Endothelial cell of umbilical vein (primary cell): ENCODE data around the gene COLQ. TPM values are rescaled to one million over a fixed set of nuclear protein-coding genes. Genes with fewer than 3 reads are reported as not detected.
A peak's percentile ranks its signal among the peaks of the same experiment; 100 is the strongest.

Experiments
- BruUV-seq: library from RNA; stranded (reverse); fragments of 400-500 nt; replicated peaks from 2 replicates; lab custom pipeline; 2021; lab: Mats Ljungman, UMichigan
- CTCF ChIA-PET: fragments of 300-600, 350-600 bp; sonication (Branson Sonifier 250); formaldehyde crosslinking; loops from one replicate; lab custom pipeline; 2021; ENCODE audit warnings: antibody characterized with exemption, inconsistent platforms; lab: Charles Lee
- POLR2A ChIA-PET: fragments of 300-600, 350-600 bp; sonication (Branson Sonifier 250); formaldehyde crosslinking; loops from one replicate; lab custom pipeline; 2021; ENCODE audit warnings: antibody characterized with exemption, inconsistent platforms; lab: Charles Lee
- DNase-seq: peaks from one replicate; pipeline ENCODE4 v3.0.0-alpha.2; 2011; ENCODE audit warnings: low read depth, low spot score
- FAIRE-seq: peaks from 2 replicates; lab custom pipeline; 2011; peaks lifted over from hg19 to GRCh38; lab: Jason Lieb, UNC
- H2AFZ ChIP-seq: 2 replicates; pipeline ENCODE4 v1.6.0; 2012; ENCODE audit warnings: low read depth, low read length, control low read depth, inconsistent platforms
- H3K27ac ChIP-seq: 2 replicates; pipeline ENCODE4 v1.5.1; 2011; ENCODE audit warnings: low read depth, mild to moderate bottlenecking, control low read depth, low read length, moderate library complexity; ENCODE audit not compliant: insufficient read depth
- H3K27me3 ChIP-seq, 2 experiments: 2 replicates each; pipeline versions ENCODE4 v1.6.0 to v1.6.1; 2011; ENCODE audit warnings: low read length in 2 of 2, mixed read lengths in 1 of 2; ENCODE audit not compliant: control insufficient read depth in 2 of 2, insufficient read depth in 2 of 2
- H3K36me3 ChIP-seq, 2 experiments: 2 replicates in 1 of 2; 3 replicates in 1 of 2; pipeline ENCODE4 v1.5.1; 2011; ENCODE audit warnings: low read length in 2 of 2, mild to moderate bottlenecking in 1 of 2, moderate library complexity in 1 of 2; ENCODE audit not compliant: control insufficient read depth in 2 of 2, insufficient read depth in 2 of 2; ENCODE audit errors: extremely low read depth in 1 of 2
- H3K4me1 ChIP-seq: 3 replicates; pipeline ENCODE4 v1.5.1; 2011; ENCODE audit warnings: mild to moderate bottlenecking, low read length; ENCODE audit not compliant: control insufficient read depth, insufficient read depth; ENCODE audit errors: extremely low read depth
- H3K4me2 ChIP-seq: 2 replicates; pipeline ENCODE4 v1.6.1; 2011; ENCODE audit warnings: low read length, control low read depth, mixed read lengths; ENCODE audit not compliant: insufficient read depth
- H3K4me3 ChIP-seq, 3 experiments: fragments of 200-600 bp in 1 of 3; sonication (generic), shearing (Covaris generic) in 1 of 3; replicated peaks in 1 of 3; 2 replicates each; pipeline ENCODE4 v1.5.1; 2011 to 2016; ENCODE audit warnings: control low read depth in 3 of 3, low read length in 3 of 3, mild to moderate bottlenecking in 2 of 3, inconsistent platforms in 1 of 3, low read depth in 1 of 3, moderate library complexity in 1 of 3; ENCODE audit not compliant: insufficient read depth in 1 of 3
- H3K79me2 ChIP-seq: 2 replicates; pipeline ENCODE4 v1.6.0; 2012; ENCODE audit warnings: low read length, inconsistent platforms; ENCODE audit not compliant: control insufficient read depth, insufficient read depth
- H3K9ac ChIP-seq: replicated peaks from 2 replicates; pipeline ENCODE3; 2011; ENCODE audit warnings: low read length, control low read depth; ENCODE audit not compliant: insufficient read depth; ENCODE audit errors: extremely low read depth
- H3K9me1 ChIP-seq: replicated peaks from 3 replicates; pipeline ENCODE4 v1.6.0; 2011; ENCODE audit warnings: mild to moderate bottlenecking, low read length; ENCODE audit not compliant: control insufficient read depth, insufficient read depth; ENCODE audit errors: extremely low read depth
- H3K9me3 ChIP-seq: replicated peaks from 2 replicates; pipeline ENCODE4 v1.5.1; 2012; ENCODE audit warnings: low read length, inconsistent platforms; ENCODE audit not compliant: control insufficient read depth, insufficient read depth
- H4K20me1 ChIP-seq: replicated peaks from 2 replicates; pipeline ENCODE3; 2011; ENCODE audit warnings: mild to moderate bottlenecking, low read length; ENCODE audit not compliant: control insufficient read depth, insufficient read depth; ENCODE audit errors: extremely low read depth
- CTCF ChIP-seq, 2 donors: IDR thresholded peaks; 1 replicate in 1 of 2; 2 replicates in 1 of 2; pipeline ENCODE4 v1.5.1; 2011; ENCODE audit warnings: low read length in 2 of 2, mild to moderate bottlenecking in 2 of 2, moderate library complexity in 2 of 2, control low read depth in 1 of 2, inconsistent platforms in 1 of 2, low read depth in 1 of 2; ENCODE audit not compliant: insufficient read depth in 1 of 2; ENCODE audit errors: extremely low read depth in 1 of 2
- EZH2 ChIP-seq: IDR thresholded peaks from 2 replicates; pipeline ENCODE4 v1.6.1; 2012; ENCODE audit warnings: borderline replicate concordance, low read depth, mild to moderate bottlenecking, moderate library complexity, low read length, inconsistent platforms; ENCODE audit not compliant: severe bottlenecking
- GATA2 ChIP-seq: IDR thresholded peaks from 2 replicates; pipeline ENCODE4 v1.7.0; 2011; ENCODE audit warnings: low read depth, mild to moderate bottlenecking, moderate library complexity, mixed read lengths, low read length; ENCODE audit not compliant: insufficient read length, insufficient read depth
- JUN ChIP-seq: IDR thresholded peaks from 2 replicates; pipeline ENCODE4 v1.6.1; 2011; ENCODE audit warnings: borderline replicate concordance, low read depth; ENCODE audit not compliant: insufficient read length, insufficient read depth
- MAX ChIP-seq: IDR thresholded peaks from 2 replicates; pipeline ENCODE4 v1.6.1; 2011; ENCODE audit not compliant: insufficient read depth, insufficient read length
- MYC ChIP-seq: IDR thresholded peaks from one replicate; pipeline ENCODE4 v1.6.1; 2011; ENCODE audit warnings: mild to moderate bottlenecking, low read depth, low read length
- POLR2AphosphoS5 ChIP-seq: IDR thresholded peaks from 2 replicates; pipeline ENCODE4 v1.6.1; 2012; ENCODE audit warnings: low read depth, mild to moderate bottlenecking, control low read depth, low read length, moderate library complexity; ENCODE audit not compliant: insufficient read depth
- dilution Hi-C: fragments of 300-500 bp; cut with MboI; formaldehyde crosslinking; loops from one replicate; pipeline ENCODE4 v1.15.0; 2019; ENCODE audit warnings: low sequenced_read_pairs; ENCODE audit not compliant: extremely low pct_ligation_motif_present
- intact Hi-C: fragments of 100-400 bp; cut with micrococcal nuclease; formaldehyde crosslinking; loops from one replicate; pipeline ENCODE4 v1.10.0; 2022
- polyA plus RNA-seq, 4 experiments: library from polyadenylated mRNA; depleted of rRNA in 3 of 4; stranded (reverse) in 3 of 4; unstranded in 1 of 4; fragments of >200 nt; gene quantifications; 2 replicates each; pipeline versions ENCODE4 v1.2.1 to v1.2.3, GENCODE V29; 2011 to 2012; ENCODE audit warnings: missing spikeins in 1 of 4
- total RNA-seq: library from RNA; stranded (reverse); gene quantifications from 2 replicates; pipeline ENCODE4 v1.2.3, GENCODE V29; 2021

COLQ gene
- total and polyA plus RNA-seq, 2 donors (not counting 3 experiments of a cell fraction or from before 2014, with no cell fraction given): 2.0 to 2.3 TPM

GRCh38 chr3:15426579-15427118 is 94.9 kb downstream of the COLQ start:
- H2AFZ ChIP-seq: peak overlapping the region; percentile 80
- no peaks in the 10 kb centered on the region for H3K27me3 ChIP-seq
- H3K9me3 ChIP-seq: no peaks in the 10 kb centered on the region
- H3K4me3 ChIP-seq: peak overlapping the region; percentile 70 to 90 (median 86)
- TF ChIP-seq EZH2 (no peak), JUN (no peak), GATA2 (no peak), MYC (no peak), POLR2AphosphoS5 (no peak), MAX (no peak), CTCF (IDR thresholded peaks at IDR 0.05; ENCODE audit: extremely low read depth in 1 of 2, insufficient read depth in 1 of 2, low read depth in 1 of 2, low read length in 2 of 2) (no peak)
- peak overlapping the region; percentile 95 for H3K4me2 ChIP-seq
- CTCF ChIA-PET: no interaction called here
- FAIRE-seq (no peak), DNase-seq (no peak)
- H4K20me1 ChIP-seq: no peaks in the 10 kb centered on the region
- H3K36me3 ChIP-seq: peaks cover 0 to 7% of the 10 kb centered on the region in 2 experiments
- TSS peak; percentile 72 for BruUV-seq
- no peaks in the 10 kb centered on the region for H3K9me1 ChIP-seq
- peaks cover 45% of the 10 kb centered on the region for H3K79me2 ChIP-seq
- POLR2A ChIA-PET: no interaction called here
- H3K27ac ChIP-seq: peak overlapping the region; percentile 47
- peaks cover 17% of the 10 kb centered on the region for H3K4me1 ChIP-seq
- H3K9ac ChIP-seq: peak overlapping the region; percentile 82
- intact Hi-C loops: loop anchor here (1.0 to 5.0 kb wide), 4 partner anchors 15 to 386 kb away; partner anchors contain the start of gene CAPN7
- dilution Hi-C loops: no loop called here
